GM12801 (cell line): ENCODE measurements around the gene PRDM7.

Experiments used
- TF ChIP-seq, protein P1 (sequence below): IDR thresholded peaks from one replicate; pipeline ENCODE4 v1.5.1; 2011; ENCODE audit warnings: control low read depth; ENCODE audit not compliant: insufficient read length; ENCODE audit errors: extremely low read depth

PRDM7 gene

GRCh38 chr16:90016339-90016950 is 60.7 kb downstream of the PRDM7 start:
- TF ChIP-seq, protein P1, sequence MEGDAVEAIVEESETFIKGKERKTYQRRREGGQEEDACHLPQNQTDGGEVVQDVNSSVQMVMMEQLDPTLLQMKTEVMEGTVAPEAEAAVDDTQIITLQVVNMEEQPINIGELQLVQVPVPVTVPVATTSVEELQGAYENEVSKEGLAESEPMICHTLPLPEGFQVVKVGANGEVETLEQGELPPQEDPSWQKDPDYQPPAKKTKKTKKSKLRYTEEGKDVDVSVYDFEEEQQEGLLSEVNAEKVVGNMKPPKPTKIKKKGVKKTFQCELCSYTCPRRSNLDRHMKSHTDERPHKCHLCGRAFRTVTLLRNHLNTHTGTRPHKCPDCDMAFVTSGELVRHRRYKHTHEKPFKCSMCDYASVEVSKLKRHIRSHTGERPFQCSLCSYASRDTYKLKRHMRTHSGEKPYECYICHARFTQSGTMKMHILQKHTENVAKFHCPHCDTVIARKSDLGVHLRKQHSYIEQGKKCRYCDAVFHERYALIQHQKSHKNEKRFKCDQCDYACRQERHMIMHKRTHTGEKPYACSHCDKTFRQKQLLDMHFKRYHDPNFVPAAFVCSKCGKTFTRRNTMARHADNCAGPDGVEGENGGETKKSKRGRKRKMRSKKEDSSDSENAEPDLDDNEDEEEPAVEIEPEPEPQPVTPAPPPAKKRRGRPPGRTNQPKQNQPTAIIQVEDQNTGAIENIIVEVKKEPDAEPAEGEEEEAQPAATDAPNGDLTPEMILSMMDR: no peak

DNA sequence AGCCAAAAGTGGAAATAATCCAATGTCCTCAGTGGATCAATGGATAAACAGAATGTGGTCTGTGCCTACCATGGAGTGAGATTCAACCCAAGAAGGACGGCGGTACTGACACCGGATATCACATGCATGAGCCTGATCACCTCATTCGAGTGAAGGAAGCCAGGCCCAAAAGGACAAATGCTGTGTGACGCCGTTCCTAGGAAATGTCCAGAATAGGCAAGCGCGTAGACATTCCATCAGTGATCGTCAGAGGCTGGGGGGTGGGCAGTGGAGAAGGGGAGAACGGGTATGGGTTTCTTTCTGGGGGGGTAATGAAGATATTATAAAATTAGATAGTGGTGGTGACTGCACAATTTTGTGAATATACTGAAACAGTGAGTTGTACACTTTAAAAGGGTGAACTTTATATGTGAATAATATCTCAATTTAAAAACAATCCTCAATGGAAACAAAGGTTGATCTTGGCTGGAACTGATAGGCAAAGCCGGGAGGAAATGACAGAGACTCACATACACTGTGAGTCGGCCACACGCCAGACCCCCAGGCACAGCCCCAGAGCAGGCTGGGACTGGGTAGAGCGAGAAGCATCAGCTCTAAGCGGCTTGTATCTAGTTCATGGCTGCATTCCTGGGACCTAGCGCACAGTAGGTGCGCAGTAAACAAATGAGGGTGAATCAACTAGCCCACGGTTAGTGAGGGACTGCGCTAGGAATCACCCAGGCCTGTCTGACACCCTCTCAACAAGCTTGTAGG is 61.4 kb downstream of the PRDM7 start:
- TF ChIP-seq, protein P1: no peak

- TF ChIP-seq, protein P1: no peak
These were observed 64.0 kb downstream of the PRDM7 start for GRCh38 chr16:90012991-90013745.

- TF ChIP-seq, protein P1: no peak
These were observed 65.1 kb downstream of the PRDM7 start for GRCh38 chr16:90011908-90012501.

GRCh38 chr16:90011508-90011819 is 65.7 kb downstream of the PRDM7 start:
- TF ChIP-seq, protein P1: no peak

GRCh38 chr16:90010676-90011507 is 66.2 kb downstream of the PRDM7 start:
- TF ChIP-seq, protein P1: no peak
